NOMO-1 treated with DMSO at 0.1 percent for 48 hours (cell line): Measurements from ENCODE around the gene OBSCN.

ENCODE experiments used
- DNase-seq: peaks from one replicate; lab custom pipeline; 2025; ENCODE audit not compliant: unreplicated experiment; lab: John Stamatoyannopoulos, UW

Gene OBSCN

DNA sequence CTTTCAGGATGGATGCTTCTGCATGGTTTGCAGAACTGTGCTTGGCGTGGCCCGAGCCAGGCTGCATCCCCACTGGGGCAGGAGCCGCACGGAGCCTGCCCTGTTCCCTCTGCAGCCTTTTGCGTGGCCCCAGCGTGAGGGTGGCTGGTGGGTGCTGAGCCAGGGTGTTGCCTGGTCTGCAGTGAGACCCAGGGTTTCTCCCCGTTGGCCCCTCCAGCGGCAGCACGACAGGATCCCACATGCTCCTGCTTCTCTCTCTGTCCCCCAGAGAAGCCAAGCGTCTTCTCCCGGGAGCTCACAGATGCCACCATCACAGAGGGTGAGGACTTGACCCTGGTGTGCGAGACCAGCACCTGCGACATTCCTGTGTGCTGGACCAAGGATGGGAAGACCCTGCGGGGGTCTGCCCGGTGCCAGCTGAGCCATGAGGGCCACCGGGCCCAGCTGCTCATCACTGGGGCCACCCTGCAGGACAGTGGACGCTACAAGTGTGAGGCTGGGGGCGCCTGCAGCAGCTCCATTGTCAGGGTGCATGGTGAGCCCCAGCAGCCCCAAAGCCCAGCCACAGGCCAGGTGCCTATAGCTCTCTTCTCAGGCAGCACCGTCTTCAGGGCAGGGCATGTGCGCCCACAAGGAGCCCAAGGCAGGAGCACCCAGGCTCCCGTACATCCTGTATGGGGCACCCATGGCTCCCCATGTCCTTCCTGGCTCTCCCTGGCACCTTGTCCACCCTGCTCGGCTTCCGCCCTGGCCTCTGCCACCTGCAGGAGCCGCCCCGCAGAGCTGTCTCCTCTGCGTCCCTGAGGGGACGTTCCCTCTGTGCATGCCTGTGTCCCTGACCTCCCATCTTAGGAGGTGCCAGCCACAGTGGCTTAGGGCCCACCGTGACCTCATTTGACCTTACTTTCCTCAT is 78.9 kb downstream of the OBSCN start:
- DNase-seq: no peak

DNA sequence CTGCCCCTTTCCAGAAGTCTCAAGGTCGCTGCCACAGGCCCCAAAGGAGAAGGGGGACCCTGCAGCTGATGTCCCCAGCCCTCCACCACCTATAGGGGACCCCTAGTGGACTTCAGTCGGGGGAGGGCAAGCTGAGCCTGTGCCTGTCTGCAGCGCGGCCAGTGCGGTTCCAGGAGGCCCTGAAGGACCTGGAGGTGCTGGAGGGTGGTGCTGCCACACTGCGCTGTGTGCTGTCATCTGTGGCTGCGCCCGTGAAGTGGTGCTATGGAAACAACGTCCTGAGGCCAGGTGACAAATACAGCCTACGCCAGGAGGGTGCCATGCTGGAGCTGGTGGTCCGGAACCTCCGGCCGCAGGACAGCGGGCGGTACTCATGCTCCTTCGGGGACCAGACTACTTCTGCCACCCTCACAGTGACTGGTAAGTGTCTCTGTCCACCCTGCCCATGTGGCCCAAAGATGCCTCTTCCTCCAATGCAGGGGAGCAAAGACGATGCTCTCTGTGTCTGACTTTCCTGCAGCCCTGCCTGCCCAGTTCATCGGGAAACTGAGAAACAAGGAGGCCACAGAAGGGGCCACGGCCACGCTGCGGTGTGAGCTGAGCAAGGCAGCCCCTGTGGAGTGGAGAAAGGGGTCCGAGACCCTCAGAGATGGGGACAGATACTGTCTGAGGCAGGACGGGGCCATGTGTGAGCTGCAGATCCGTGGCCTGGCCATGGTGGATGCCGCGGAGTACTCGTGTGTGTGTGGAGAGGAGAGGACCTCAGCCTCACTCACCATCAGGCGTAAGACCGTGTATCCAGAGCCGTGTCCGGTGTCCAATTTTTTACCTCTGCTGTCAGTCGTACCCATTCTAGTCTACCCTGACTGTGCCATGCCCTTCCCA is 79.9 kb downstream of the OBSCN start:
- no peak for DNase-seq

DNA sequence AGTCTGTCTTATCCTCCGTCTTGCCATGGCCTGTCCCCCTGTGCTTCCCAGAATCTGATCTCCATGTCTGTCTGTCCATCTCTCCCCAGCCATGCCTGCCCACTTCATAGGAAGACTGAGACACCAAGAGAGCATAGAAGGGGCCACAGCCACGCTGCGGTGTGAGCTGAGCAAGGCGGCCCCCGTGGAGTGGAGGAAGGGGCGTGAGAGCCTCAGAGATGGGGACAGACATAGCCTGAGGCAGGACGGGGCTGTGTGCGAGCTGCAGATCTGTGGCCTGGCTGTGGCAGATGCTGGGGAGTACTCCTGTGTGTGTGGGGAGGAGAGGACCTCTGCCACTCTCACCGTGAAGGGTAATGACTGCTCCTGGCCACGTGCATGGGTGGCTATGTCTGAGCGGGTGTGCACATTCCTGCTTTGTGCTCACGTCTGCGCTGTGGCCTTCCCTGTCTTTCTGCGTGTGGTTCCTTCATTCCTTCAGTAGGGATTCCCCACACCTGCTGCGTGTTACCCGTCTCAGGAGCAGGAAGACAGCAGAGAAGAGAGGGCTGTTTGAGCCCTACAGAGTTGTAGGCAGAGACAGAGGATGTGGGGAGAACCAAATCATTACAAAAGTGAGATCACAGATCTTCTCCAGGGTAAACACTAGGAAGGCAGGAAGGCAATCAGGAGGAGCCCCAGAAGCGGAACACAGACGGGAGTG is 80.8 kb downstream of the OBSCN start:
- DNase-seq: no peak

DNA sequence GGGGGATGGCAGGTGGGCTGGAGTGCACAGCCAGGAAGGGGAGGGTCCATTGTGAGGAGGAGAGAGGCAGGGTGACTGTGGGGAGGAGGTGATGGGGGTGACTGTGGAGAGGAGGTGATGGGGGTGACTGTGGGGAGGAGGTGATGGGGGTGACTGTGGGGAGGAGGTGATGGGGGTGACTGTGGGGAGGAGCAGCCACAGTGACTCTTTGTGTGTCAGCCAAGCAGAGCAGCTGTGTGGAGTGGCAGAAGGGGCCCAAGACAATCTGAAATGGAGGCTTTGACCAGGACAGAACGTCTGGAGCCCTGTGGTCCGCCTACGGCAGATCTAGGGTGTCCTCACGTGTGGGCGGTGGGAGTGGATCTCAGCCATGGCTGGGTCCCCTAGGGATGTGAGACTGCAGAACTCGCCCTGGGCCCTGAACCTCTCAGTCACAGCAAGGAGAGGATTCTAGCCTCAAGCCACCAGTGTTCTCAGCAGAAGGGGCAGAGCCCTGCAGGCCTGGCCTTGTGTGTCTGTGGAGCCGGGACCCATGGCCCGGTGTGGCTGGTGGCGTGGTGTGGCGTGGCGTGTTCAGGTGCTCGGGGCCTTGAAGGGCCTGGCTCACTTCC is 81.5 kb downstream of the OBSCN start:
- no peak for DNase-seq

DNA sequence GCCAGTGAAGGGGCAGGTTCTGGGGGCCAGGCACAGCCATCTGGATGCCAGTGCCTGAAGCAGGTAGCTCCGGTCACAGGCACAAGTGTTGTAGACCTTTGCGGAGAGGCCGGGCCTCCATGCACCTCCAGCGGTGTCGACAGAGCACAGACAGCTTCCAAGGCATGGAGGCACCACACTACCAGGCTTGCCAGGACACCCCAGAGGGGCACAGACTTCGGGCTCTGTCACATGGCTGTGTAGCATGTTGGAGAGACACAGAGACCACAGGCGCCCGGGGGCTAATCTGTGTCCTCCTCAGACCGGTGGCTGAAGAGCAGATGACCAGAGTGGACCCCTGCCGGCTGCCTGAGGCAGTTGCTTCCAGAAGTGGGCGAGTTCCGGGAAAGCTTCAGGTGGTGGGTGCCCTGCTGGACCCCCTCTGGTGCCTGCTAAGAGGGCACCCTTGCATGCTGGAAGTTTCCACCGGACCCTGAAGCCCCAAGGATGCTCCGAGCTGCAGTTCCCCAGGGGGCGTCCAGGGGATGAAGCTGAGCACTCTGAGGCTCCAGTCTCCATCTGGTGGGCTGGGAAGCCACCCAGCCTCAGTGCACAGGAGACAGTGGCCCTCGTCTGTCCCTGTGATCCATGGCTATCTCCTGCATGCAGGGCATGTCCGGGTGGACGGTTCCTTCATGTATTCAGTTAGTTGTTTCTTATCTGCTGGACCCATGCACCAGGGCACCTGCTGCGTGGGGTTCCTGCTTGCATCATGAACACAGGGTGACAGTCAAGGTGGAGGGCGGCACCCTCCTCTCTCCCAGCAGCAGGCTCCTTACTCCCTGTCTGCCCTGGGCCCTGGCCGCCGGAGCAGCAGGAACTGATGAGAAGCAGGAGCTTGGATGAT is 82.4 kb downstream of the OBSCN start:
- DNase-seq: no peak

DNA sequence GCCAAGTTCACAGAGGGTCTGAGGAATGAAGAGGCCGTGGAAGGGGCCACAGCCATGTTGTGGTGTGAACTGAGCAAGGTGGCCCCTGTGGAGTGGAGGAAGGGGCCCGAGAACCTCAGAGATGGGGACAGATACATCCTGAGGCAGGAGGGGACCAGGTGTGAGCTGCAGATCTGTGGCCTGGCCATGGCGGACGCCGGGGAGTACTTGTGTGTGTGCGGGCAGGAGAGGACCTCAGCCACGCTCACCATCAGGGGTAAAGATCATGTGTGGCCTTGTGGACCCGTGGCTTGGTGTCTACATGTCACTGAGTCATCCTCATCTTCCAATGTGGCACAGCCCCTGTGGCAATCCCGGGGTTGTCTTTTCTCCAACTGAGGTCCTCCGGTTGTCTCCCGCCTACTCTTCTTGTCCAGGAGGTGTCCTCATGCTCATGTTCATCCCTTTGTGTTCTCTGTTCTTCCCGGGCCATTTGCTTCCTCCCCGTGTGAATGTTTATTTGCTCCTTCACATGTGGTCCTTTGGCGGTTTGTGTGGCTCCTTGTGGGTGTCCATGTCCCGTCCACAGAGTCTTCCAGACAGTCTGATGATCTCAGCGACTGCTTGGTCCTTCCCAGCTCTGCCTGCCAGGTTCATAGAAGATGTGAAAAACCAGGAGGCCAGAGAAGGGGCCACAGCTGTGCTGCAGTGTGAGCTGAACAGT is 84.2 kb downstream of the OBSCN start:
- no peak for DNase-seq

DNA sequence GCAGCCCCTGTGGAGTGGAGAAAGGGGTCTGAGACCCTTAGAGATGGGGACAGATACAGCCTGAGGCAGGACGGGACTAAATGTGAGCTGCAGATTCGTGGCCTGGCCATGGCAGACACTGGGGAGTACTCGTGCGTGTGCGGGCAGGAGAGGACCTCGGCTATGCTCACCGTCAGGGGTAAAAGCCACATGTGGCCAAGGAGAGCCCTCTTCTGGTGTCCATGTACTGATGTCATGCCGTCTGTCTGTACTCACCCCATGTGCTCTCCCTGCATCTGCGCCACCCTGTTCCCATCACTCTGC is 84.7 kb downstream of the OBSCN start:
- no peak for DNase-seq

DNA sequence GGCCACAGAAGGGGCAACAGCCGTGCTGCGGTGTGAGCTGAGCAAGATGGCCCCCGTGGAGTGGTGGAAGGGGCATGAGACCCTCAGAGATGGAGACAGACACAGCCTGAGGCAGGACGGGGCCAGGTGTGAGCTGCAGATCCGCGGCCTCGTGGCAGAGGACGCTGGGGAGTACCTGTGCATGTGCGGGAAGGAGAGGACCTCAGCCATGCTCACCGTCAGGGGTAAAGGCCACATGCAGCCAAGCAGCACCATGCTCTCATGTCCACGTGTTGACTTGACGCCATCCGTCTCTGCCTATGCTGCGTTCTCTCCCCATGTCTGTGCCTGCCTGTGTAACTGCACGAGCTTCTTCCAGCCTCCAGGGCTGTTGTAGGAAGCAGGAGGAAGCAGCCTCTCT is 85.5 kb downstream of the OBSCN start:
- no peak for DNase-seq

DNA sequence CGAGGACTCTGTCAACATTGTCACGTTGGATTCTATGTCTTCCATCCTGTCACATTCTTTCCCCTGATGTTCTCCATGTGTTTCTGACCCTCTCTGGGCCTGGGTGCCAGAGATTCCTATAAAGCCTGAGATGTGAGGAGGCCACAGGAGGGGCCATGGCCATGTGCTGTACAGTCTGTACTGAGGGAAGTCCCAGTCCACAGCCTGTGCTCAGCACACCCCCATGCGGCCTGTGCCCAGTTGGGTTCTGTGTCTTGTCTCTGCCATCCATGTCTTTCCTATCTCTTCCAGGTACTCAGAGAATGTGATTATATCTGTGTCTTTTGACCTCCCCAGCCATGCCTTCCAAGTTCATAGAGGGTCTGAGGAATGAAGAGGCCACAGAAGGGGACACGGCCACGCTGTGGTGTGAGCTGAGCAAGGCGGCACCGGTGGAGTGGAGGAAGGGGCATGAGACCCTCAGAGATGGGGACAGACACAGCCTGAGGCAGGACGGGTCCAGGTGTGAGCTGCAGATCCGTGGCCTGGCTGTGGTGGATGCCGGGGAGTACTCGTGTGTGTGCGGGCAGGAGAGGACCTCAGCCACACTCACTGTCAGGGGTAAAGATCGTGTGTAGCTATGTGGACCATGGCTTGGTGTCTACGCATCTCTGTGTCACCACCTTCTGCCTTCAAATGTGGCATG is 86.1 kb downstream of the OBSCN start:
- DNase-seq: no peak

DNA sequence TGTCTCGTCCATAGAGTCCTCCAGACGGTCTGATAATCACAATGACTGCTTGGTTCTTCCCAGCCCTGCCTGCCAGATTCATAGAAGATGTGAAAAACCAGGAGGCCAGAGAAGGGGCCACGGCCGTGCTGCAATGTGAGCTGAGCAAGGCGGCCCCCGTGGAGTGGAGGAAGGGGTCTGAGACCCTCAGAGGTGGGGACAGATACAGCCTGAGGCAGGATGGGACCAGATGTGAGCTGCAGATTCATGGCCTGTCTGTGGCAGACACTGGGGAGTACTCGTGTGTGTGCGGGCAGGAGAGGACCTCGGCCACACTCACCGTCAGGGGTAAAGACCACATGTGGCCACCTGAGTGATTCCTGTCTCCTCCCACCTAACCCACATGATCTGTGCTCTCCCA is 86.9 kb downstream of the OBSCN start:
- DNase-seq: no peak

DNA sequence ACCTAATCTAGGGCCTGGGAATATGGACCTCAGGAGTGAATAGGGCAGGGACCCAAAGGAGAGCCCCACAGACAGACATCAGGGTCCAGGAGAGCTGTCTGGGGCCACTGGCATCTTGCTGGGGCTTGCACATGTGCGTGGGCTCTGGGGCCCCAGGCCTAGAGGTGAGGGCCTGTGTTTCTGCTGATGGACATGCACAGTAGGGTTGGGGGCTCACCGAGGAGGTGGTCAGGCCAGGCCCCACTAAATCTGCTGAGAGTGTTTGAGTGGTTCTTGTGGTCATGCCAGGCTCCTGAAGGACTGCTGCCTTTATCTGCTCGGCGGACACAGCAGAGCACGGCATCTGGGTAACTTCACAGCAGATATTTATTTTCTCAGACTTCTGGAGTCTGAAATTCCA is 87.4 kb downstream of the OBSCN start:
- no peak for DNase-seq

DNA sequence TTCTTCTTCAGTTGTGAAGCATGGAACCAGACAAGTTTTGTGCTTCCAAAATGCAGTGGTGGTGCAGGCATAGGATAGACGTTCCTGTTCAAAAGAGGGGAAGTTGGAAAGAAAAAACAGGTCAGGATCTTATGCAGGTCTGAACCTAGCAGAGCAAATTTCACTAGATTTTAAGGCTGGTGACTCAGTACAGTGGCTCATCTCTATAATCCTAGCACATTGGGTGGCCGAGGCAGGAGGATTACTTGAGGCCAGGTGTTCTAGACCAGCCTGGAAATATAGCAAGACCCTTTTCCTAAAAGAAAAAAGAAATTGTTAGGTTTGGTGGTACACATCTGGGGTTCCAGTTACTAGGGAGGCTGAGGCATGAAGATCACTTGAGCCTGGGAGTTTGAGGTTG is 88.1 kb downstream of the OBSCN start:
- DNase-seq: no peak

DNA sequence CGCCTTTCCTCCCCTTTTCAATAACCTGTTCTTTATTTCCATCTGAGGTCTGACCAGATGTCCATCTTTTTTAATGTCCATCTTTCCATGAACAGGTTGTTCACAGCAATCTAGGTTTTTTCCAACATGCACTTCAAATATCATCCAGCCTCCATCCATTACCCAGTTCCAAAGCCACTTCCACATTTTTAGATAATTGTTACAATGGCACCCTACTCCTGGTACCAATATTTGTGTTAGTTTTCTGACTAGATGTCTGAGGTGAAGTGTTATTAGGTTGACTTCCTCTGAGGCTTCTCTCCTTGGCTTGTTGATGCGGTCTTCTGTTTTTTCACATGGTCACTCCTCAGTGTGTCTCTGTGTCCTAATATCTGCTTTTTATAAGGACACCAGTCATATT is 89.4 kb downstream of the OBSCN start:
- no peak for DNase-seq

DNA sequence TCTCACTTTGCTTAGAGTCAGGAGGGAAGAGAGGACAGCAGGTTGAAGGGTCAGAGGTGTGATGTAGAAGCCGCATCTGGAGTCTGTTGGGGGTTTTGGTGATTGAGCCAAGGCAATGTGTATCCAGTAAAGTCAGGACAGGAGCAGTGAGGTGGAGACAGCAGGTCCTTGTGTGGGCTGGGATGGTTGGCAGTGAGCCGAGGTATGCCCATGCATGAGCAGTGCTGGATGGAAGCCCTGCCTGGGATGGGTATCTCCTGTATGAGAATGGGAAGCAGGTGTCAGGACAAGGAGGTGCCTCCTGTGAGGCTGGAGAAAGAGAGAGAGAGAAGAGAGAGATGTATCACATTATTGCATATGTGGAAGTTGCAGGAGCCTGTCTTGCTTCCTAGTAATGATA is 90.0 kb downstream of the OBSCN start:
- no peak for DNase-seq

DNA sequence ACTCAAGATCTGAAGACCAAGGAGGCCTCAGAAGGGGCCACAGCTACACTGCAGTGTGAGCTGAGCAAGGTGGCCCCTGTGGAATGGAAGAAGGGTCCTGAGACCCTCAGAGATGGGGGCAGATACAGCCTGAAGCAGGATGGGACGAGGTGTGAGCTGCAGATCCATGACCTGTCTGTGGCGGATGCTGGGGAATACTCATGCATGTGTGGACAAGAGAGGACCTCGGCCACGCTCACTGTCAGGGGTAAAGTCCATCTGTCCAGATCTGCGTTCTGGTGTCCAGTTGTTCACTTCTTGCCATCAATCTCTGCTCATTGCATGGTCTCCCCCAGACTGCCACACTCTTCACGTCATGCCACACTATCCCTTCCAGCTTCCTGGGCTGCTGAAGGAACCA is 90.6 kb downstream of the OBSCN start:
- no peak for DNase-seq

DNA sequence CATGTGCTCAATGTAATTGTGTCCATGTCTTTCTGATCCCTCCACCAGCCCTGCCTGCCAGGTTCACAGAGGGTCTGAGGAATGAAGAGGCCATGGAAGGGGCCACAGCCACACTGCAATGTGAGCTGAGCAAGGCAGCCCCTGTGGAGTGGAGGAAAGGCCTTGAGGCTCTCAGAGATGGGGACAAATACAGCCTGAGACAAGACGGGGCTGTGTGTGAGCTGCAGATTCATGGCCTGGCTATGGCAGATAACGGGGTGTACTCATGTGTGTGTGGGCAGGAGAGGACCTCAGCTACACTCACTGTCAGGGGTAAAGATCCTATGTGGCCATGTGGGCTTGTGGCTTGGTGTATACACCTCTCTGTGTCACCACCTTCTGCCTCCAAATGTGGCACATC is 91.4 kb downstream of the OBSCN start:
- DNase-seq: no peak

DNA sequence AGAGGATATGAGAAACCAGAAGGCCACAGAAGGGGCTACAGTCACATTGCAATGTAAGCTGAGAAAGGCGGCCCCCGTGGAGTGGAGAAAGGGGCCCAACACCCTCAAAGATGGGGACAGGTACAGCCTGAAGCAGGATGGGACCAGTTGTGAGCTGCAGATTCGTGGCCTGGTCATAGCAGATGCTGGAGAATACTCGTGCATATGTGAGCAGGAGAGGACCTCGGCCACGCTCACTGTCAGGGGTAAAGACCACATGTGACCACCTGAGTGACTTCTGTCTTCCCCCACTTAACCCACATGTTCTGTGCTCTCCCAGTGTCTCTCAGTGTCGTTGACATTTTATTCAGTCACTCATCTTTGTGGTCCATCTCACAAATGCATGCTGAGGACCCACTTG is 92.1 kb downstream of the OBSCN start:
- DNase-seq: no peak

DNA sequence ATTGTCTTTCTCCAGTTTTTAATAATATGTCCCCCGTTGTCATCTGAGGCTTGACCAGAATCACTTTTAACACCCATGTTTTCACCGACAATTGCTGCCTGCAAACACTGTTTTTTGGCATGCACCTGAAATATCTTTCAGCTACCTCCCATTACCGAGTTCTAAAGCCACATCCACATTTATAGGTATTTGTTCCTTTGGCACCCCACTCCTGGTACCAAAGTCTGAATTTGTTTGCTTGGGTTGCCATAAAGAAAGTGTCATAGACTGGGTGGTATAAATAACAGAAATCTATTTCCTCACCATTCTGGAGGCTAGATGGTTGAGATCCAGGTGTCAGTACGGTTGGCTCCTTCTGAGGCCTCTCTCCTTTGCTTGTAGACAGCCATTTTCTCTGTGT is 94.2 kb downstream of the OBSCN start:
- no peak for DNase-seq

DNA sequence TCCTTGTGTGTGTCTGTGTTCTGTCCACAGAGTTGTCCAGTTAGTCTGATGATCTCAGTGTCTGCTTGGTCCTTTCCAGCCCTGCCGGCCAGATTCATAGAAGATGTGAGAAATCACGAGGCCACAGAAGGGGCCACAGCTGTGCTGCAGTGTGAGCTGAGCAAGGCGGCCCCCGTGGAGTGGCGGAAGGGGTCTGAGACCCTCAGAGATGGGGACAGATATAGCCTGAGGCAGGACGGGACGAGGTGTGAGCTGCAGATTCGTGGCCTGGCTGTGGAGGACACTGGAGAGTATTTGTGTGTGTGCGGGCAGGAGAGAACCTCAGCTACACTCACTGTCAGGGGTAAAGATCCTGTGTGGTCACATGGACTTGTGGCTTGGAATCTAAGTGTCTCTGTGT is 95.8 kb downstream of the OBSCN start:
- no peak for DNase-seq
